Muscle layer of colon (tissue), 2 donors: ENCODE measurements around the gene FLT1.

Experiments used
- H3K27ac ChIP-seq: one replicate; pipeline ENCODE4 v1.7.0; 2013; ENCODE audit warnings: low read depth, mild to moderate bottlenecking, low read length, moderate library complexity
- H3K27me3 ChIP-seq, 2 donors: one replicate each; pipeline ENCODE4 v1.7.0; 2013; ENCODE audit warnings: low read length in 2 of 2, mild to moderate bottlenecking in 2 of 2; ENCODE audit not compliant: insufficient read depth in 2 of 2, control insufficient read depth in 1 of 2
- H3K36me3 ChIP-seq: one replicate; pipeline ENCODE4 v1.7.0; 2013; ENCODE audit warnings: mild to moderate bottlenecking, low read length; ENCODE audit not compliant: insufficient read depth
- H3K4me1 ChIP-seq: one replicate; pipeline ENCODE4 v1.7.0; 2013; ENCODE audit warnings: mild to moderate bottlenecking, low read length; ENCODE audit not compliant: insufficient read depth
- H3K4me3 ChIP-seq, 2 donors: one replicate each; pipeline ENCODE4 v1.7.0; 2013; ENCODE audit warnings: low read length in 2 of 2, low read depth in 1 of 2, mild to moderate bottlenecking in 1 of 2, moderate library complexity in 1 of 2
- H3K9ac ChIP-seq: one replicate; pipeline ENCODE4 v1.7.0; 2013; ENCODE audit warnings: low read length
- H3K9me3 ChIP-seq: one replicate; pipeline ENCODE4 v1.7.0; 2013; ENCODE audit warnings: mild to moderate bottlenecking, low read length
- donor health status: abdominal sarcoma.
- donor health status: Adenocarcinoma of cecum.

Gene FLT1

DNA sequence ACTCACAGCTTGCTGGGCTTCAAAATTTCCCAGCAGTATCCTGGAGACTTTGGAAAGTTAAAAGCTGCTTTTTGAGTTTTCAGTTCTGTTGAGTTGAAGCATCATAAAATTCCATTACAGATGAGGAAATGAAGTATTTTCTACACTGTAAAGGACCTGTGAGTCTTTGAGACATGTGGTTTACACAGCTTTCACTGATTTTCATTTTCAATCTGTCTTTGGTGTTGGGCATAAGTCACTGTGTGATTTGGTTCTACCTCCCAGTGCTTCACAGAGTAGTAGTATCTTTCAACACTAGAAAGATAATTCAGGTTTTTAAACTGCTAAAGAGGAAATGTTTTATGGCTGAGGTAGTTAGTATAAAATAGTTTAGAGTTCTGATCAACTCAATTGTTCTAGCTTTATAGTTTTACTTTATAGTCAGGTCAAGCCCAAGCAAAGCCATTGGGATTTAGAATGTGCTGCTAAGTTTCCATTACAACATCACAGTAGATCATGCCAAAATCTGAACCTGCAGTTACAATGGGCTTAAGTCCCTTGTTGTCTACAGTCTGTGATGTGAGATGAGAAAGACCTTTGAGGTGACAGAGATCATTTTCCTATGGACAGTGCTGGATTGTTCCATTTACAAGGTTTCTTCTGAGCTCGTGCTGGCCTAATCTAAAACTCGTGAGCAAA is 161.6 kb downstream of the FLT1 start:
- no peak overlapping the region for H3K4me3 ChIP-seq
- H3K9me3 ChIP-seq: no peaks in the 10 kb centered on the region
- peaks cover 34% of the 10 kb centered on the region for H3K4me1 ChIP-seq
- H3K36me3 ChIP-seq: no peaks in the 10 kb centered on the region
- no peak overlapping the region for H3K27ac ChIP-seq
- H3K9ac ChIP-seq: no peak overlapping the region
- no peaks in the 10 kb centered on the region for H3K27me3 ChIP-seq

DNA sequence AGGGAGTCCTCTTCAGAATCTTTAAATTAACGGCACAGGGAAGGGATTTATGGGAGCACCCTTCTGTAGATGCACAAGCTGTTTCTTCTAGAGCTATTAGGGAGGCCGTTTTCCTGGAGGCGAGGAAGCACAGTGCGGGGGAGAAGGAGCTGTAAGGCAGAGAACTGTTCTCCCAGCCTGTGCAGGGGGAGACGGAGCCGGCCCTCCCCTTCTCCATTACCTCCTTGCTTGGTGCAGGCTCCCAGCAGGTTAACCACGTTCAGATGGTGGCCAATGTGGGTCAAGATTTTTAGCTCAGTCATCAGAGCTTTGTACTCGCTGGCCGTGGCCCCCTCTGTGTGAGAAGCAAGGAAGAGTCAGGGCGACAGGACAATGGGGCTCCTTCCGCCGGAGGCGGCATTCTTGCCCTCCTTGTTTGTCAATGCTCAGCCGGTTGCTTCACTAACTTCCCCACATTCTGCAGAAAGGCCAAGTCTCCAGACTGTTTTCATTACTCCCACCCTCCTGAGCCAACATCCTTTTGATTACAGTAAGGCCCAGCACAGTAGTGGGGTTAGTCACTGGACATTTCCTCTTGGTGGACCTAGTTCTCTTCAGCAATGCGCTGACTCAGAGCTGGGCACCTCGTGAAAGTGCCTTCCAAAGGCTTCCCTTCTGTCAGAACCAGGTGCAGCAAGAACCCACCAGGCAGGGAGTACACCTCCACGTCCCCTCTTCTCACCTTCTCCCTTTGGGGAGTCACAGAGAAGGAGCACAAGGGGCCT is 165.4 kb downstream of the FLT1 start:
- Histone ChIP-seq H3K9ac (no peak overlapping the region), H3K9me3 (no peaks in the 10 kb centered on the region), H3K27me3 (no peaks in the 10 kb centered on the region), H3K4me1 (peaks cover 7% of the 10 kb centered on the region), H3K27ac (no peak overlapping the region), H3K36me3 (no peaks in the 10 kb centered on the region), H3K4me3 (no peak overlapping the region)

- Histone ChIP-seq H3K4me1 (peaks cover 7% of the 10 kb centered on the region), H3K27me3 (no peaks in the 10 kb centered on the region), H3K9ac (no peak overlapping the region), H3K36me3 (no peaks in the 10 kb centered on the region), H3K9me3 (no peaks in the 10 kb centered on the region), H3K27ac (no peak overlapping the region), H3K4me3 (no peak overlapping the region)
These were observed 166.7 kb downstream of the FLT1 start for GRCh38 chr13:28328271-28328607.

DNA sequence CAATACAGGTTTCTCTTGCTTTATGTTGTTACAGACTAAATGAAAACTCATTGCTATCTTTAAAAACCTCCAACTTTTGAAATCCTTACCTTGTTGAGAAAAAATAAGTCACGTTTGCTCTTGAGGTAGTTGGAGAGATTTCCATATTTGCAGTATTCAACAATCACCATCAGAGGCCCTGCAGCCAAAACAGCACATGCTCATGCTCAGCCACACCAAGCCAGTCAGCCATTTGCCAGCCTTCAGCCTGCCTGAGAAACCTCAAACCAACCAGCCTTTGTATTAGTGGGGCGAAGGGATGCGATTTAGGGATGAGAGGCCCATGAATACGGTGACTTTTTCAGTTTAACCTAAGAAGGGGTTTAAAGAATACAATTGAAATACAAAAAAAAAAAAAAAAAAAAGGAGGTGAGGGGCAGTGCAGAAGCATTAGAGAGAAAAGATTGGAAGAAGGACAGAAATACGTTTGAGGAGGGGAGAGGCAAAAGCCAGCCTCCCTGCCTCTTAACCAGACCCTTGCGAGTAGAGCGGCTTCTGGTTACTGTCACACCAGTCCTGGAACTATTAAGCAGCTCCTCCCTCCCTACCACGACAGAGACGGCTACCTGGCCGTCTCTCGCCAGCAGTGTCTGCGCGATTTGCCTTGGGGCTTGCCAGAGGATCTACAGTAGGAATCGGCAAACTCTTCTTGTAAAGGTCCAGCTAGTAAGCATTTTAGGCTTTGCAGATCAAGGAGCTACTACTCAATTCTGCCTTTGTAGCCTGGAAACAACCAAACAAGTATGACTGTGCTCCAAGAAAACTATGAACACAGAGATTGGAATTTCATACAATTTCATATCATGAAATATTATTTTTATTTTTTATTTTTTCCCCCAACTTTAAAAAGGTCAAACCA is 167.3 kb downstream of the FLT1 start:
- Histone ChIP-seq H3K4me1 (peaks cover under 1% of the 10 kb centered on the region), H3K9ac (no peak overlapping the region), H3K36me3 (no peaks in the 10 kb centered on the region), H3K27me3 (no peaks in the 10 kb centered on the region), H3K27ac (no peak overlapping the region), H3K4me3 (no peak overlapping the region), H3K9me3 (no peaks in the 10 kb centered on the region)

DNA sequence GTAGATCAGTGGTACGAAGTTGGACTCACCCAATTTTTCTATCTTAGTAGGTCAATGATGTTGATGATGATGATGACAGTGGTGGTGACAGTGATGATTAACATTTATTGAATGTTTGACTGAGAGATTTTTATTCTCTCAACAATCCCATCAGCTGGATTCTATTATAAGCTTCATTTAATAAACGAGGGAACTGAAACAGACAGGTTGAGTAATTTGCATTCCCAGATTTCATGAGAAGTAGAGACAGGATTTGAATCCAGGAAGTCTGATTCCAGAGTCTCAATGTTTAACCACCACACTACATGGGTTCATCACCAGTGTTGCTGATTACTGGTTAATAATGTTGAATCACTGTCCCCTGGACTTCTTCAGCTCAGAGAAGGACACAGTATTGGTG is 168.9 kb downstream of the FLT1 start:
- no peak overlapping the region for H3K27ac ChIP-seq
- no peak overlapping the region for H3K9ac ChIP-seq
- H3K36me3 ChIP-seq: no peaks in the 10 kb centered on the region
- H3K4me3 ChIP-seq: no peak overlapping the region
- H3K27me3 ChIP-seq: no peaks in the 10 kb centered on the region
- no peaks in the 10 kb centered on the region for H3K4me1 ChIP-seq
- no peaks in the 10 kb centered on the region for H3K9me3 ChIP-seq

DNA sequence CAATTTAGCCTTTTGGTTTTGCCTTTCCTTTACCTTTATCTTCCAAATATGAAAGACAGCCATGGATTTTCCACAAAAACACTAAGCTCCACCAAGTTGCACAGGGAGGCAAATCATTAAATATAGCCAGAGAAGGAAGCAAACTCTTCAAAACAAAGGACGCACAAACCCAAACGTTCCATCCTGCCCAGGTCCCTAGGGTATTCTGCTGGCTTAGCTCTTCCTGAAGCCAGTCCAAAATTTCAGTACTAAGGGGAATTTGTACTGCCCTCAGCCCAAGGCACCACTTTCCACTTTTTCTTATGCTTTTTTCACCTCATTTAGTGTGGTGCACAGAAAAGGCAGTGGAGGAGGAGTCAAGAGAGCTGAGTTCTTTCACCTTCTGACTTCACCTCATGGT is 169.9 kb downstream of the FLT1 start:
- Histone ChIP-seq H3K9ac (no peak overlapping the region), H3K27me3 (no peaks in the 10 kb centered on the region), H3K36me3 (no peaks in the 10 kb centered on the region), H3K9me3 (no peaks in the 10 kb centered on the region), H3K27ac (no peak overlapping the region), H3K4me3 (no peak overlapping the region), H3K4me1 (no peaks in the 10 kb centered on the region)

DNA sequence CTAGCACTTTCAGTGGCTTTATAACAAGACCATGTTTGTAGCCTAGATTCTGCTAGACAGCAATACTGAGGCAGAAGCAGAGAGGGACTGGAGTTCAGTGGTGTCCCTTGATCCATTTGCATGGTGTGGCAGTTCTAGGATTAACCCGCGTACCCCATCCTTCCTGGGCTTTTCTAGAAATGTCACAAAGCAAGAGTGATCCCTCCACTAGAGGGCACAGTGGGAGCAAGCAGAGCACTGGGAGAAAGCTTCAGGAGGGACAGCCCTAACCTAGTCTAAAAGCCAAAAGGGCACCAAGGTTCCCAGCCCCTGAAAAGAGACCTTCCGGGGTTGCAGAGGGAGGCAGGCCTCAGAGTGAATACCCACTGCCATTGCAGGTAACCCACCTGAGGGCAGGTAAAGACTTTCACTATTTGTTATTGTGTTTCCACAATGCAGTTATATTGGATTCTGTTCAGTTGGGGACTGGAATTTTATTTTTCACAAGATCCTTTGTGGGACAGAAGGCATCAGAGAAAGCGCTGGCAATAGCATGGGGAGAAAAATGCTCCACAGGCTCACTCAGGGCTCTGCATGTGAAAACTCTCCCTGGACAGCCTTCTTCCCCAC is 170.6 kb downstream of the FLT1 start:
- no peak overlapping the region for H3K27ac ChIP-seq
- no peaks in the 10 kb centered on the region for H3K27me3 ChIP-seq
- H3K36me3 ChIP-seq: no peaks in the 10 kb centered on the region
- H3K9ac ChIP-seq: no peak overlapping the region
- no peak overlapping the region for H3K4me3 ChIP-seq
- H3K4me1 ChIP-seq: no peaks in the 10 kb centered on the region
- no peaks in the 10 kb centered on the region for H3K9me3 ChIP-seq

GRCh38 chr13:28322256-28322905 is 172.5 kb downstream of the FLT1 start:
- no peaks in the 10 kb centered on the region for H3K4me1 ChIP-seq
- no peaks in the 10 kb centered on the region for H3K27me3 ChIP-seq
- H3K4me3 ChIP-seq: no peak overlapping the region
- no peak overlapping the region for H3K9ac ChIP-seq
- H3K36me3 ChIP-seq: no peaks in the 10 kb centered on the region
- no peaks in the 10 kb centered on the region for H3K9me3 ChIP-seq
- H3K27ac ChIP-seq: no peak overlapping the region

DNA sequence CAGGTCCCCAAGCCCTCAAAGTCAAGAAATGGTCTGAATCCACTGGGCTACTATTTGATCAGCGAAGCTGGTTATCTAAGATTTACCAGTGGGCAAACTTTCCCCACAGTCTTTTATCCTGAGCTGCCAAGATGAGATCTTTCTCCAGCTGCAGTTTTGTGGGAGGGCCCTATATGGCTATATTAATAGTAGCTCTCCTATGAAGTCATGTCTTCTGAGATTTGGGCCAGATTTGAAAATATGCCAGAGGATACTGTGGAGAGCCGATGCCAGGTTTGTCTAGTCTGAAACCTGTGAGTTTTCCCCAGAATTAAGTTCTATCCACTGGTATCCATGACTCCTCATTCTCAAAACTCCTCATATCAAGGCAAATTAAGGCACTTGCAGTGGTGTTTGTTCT is 173.2 kb downstream of the FLT1 start:
- no peak overlapping the region for H3K9ac ChIP-seq
- H3K4me1 ChIP-seq: no peaks in the 10 kb centered on the region
- no peak overlapping the region for H3K27ac ChIP-seq
- H3K27me3 ChIP-seq: no peaks in the 10 kb centered on the region
- no peaks in the 10 kb centered on the region for H3K36me3 ChIP-seq
- H3K9me3 ChIP-seq: no peaks in the 10 kb centered on the region
- no peak overlapping the region for H3K4me3 ChIP-seq

GRCh38 chr13:28320884-28321574 is 173.9 kb downstream of the FLT1 start:
- Histone ChIP-seq H3K27ac (no peak overlapping the region), H3K4me1 (no peaks in the 10 kb centered on the region), H3K4me3 (no peak overlapping the region), H3K9me3 (no peaks in the 10 kb centered on the region), H3K27me3 (no peaks in the 10 kb centered on the region), H3K36me3 (no peaks in the 10 kb centered on the region), H3K9ac (no peak overlapping the region)
